Effector CD8-positive, alpha-beta T cell (primary cell): ENCODE data around the gene TMEM129.

Source experiments
- DNase-seq: peaks from one replicate; lab custom pipeline; 2025; lab: John Stamatoyannopoulos, UW
- total RNA-seq, 4 experiments: gene quantifications; one replicate each; lab custom pipeline; 2026; lab: John Stamatoyannopoulos, UW

TMEM129 gene
- total RNA-seq = 44.2 to 67.7 (median 59.4) reads per million in 4 experiments

- peak; percentile 95 for DNase-seq
Measured at GRCh38 chr4:1721003-1721665, at the start of gene TMEM129, which contains the start of gene TACC3. Gene TMEM129 (minus strand): TSS chr4:1721323. CDS start chr4:1720837, 486 bp downstream. Gene TACC3 (plus strand): TSS chr4:1721521. CDS start chr4:1723422, 1,901 bp downstream.

GRCh38 chr4:1770791-1771231 lies 49.7 kb upstream of the TMEM129 start:
- DNase-seq = no peak

GRCh38 chr4:1770245-1770644 lies 49.1 kb upstream of the TMEM129 start:
- DNase-seq = no peak

- no peak for DNase-seq
Measured at GRCh38 chr4:1769692-1770091, 48.6 kb upstream of the TMEM129 start.

GRCh38 chr4:1768367-1769034 lies 47.4 kb upstream of the TMEM129 start:
- DNase-seq = no peak

GRCh38 chr4:1767770-1768366 lies 46.7 kb upstream of the TMEM129 start:
- DNase-seq = no peak

- no peak for DNase-seq
Measured at GRCh38 chr4:1767061-1767769, 46.1 kb upstream of the TMEM129 start.

GRCh38 chr4:1766106-1767060 lies 45.3 kb upstream of the TMEM129 start:
- DNase-seq = no peak

GRCh38 chr4:1765409-1766072 lies 44.4 kb upstream of the TMEM129 start:
- no peak for DNase-seq

- DNase-seq = no peak
Measured at GRCh38 chr4:1764670-1765069, 43.5 kb upstream of the TMEM129 start.

- DNase-seq = no peak
Measured at GRCh38 chr4:1763550-1764080, 42.5 kb upstream of the TMEM129 start.

- DNase-seq = no peak
Measured at GRCh38 chr4:1763070-1763549, 42.0 kb upstream of the TMEM129 start.

GRCh38 chr4:1762264-1763010 lies 41.3 kb upstream of the TMEM129 start:
- DNase-seq = no peak

- no peak for DNase-seq
Measured at GRCh38 chr4:1761130-1761689, 40.1 kb upstream of the TMEM129 start.

- DNase-seq = no peak
Measured at GRCh38 chr4:1760521-1761071, 39.5 kb upstream of the TMEM129 start.

- DNase-seq = no peak
Measured at GRCh38 chr4:1759818-1760223, 38.7 kb upstream of the TMEM129 start.

GRCh38 chr4:1759170-1759817 lies 38.2 kb upstream of the TMEM129 start:
- no peak for DNase-seq
